Lower leg skin (tissue), 3 donors: ENCODE measurements around the gene WEE2.

Experiments used
- CTCF ChIP-seq, 3 donors: fragments of 450-650 bp; IDR thresholded peaks; one replicate each; pipeline ENCODE4 v1.5.1; 2016; ENCODE audit warnings: antibody characterized with exemption in 3 of 3, mild to moderate bottlenecking in 3 of 3, moderate library complexity in 2 of 3
- POLR2A ChIP-seq, 2 donors: fragments of 450-650 bp; IDR thresholded peaks; one replicate each; pipeline ENCODE4 v1.6.1; 2016 to 2017; ENCODE audit warnings: antibody characterized with exemption in 2 of 2, mild to moderate bottlenecking in 1 of 2, moderate library complexity in 1 of 2

- no peak for TF ChIP-seq POLR2A (IDR thresholded peaks at IDR 0.05)
- no peak for TF ChIP-seq CTCF (IDR thresholded peaks at IDR 0.05)
Observed at GRCh38 chr7:141686074-141686473, 22.1 kb upstream of the WEE2 start.
